ENCODE measurements around the gene KRTAP10-12.

DNA sequence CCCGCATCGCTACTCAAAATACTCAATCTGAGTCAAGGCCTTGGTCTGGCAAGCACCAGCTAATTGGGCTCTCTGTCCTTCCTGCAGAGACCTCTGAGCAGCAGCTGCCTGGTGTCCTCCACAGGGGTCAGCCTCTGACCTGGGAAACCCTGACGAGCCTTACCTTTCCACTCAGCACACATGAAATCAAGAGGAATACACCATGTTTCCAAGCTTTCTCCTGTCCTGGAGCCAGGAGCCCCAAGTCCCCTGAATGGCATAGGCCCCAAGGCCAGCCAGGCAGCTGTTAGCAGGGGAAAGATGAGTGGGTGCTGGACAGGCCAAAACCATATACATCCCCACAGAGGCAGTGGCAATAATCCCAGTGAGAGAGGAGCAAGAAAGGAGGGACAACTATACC, 41.6 kb downstream of the KRTAP10-12 start:
- no peak for TF ChIP-seq POLR2AphosphoS5 (IDR thresholded peaks at IDR 0.05; ENCODE audit: low read depth, low read length)
- no peak for TF ChIP-seq CTCF (IDR thresholded peaks at IDR 0.05)

Measured in Panc1 (cell line).